Natural killer cell treated with Interleukin-12 subunit alpha and Interleukin-12 subunit beta and Interleukin-15 and Interleukin-18, amount 100 ng/mL, for 72 hours (primary cell): ENCODE results near the gene FKBP15. TPM values are rescaled to one million over a fixed set of nuclear protein-coding genes. Genes with fewer than 3 reads are reported as not detected.

ENCODE experiments used
- ATAC-seq, 2 donors: fragments of 150-1000 bp; cut with Tn5 transposase in 1 of 2; sonication (Bioruptor Pico), chemical (Tn5 transposase) in 1 of 2; 2 replicates each; pipeline ENCODE4 v1.10.0; 2021
- DNase-seq: peaks from one replicate; pipeline ENCODE4 v3.0.0; 2022; ENCODE audit warnings: low spot score
- H3K27ac Mint-ChIP-seq, 2 donors: 1 replicate in 1 of 2; 2 replicates in 1 of 2; pipeline ENCODE4 v1.8.0; 2022; ENCODE audit warnings: mixed read lengths in 2 of 2, mild to moderate bottlenecking in 1 of 2, moderate library complexity in 1 of 2
- H3K27me3 Mint-ChIP-seq, 2 donors: 1 replicate in 1 of 2; 2 replicates in 1 of 2; pipeline ENCODE4 v1.8.0; 2022; ENCODE audit warnings: mixed read lengths in 2 of 2
- H3K36me3 Mint-ChIP-seq: one replicate; pipeline ENCODE4 v1.8.0; 2022; ENCODE audit warnings: mixed read lengths
- H3K4me1 Mint-ChIP-seq, 2 donors: 1 replicate in 1 of 2; 2 replicates in 1 of 2; pipeline ENCODE4 v1.8.0; 2022; ENCODE audit warnings: low read depth in 2 of 2, mixed read lengths in 2 of 2, mild to moderate bottlenecking in 1 of 2
- H3K4me3 Mint-ChIP-seq: one replicate; pipeline ENCODE4 v1.8.0; 2022; ENCODE audit warnings: mixed read lengths
- H3K9me3 Mint-ChIP-seq: 2 replicates; pipeline ENCODE4 v1.8.0; 2022; ENCODE audit warnings: mixed read lengths
- total RNA-seq, 2 donors: library from RNA; stranded (reverse); gene quantifications; one replicate each; pipeline ENCODE4 v1.2.3, GENCODE V29; 2022

Gene FKBP15
- total RNA-seq, 2 donors from 2014 or later, result 47.2 to 60.4 TPM

DNA sequence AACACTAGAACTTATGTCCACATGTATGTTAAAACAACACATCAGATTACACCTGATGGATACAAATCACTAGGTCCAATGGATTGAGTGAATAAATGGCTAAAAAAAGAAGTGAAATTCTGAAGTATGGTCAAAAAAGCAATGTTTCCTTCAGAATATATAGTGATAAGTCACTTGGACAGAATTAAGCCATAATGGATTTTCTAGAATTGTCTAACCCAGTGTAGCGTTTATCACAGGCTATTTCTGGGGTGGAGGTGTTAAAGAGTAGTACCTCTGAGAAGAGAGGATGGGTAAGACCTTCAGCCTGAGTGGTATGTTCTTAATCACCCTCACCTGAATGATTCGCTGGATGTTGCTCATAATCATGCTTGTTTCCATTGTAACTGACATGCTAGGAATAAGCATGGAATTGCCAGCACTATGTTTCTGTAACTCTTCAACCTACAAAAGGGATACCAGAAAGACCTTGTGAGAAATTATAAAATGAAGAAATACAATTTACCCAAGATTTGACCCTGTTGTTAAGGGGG is 37.1 kb downstream of the FKBP15 start:
- H3K36me3 Mint-ChIP-seq, result peaks cover 51% of the 10 kb centered on the region
- no peak for ATAC-seq
- no peak for DNase-seq
- no peaks in the 10 kb centered on the region for H3K27me3 Mint-ChIP-seq
- H3K4me3 Mint-ChIP-seq, result no peak overlapping the region
- no peaks in the 10 kb centered on the region for H3K9me3 Mint-ChIP-seq
- peaks cover 9 to 10% of the 10 kb centered on the region in 2 donors for H3K4me1 Mint-ChIP-seq
- H3K27ac Mint-ChIP-seq, result no peak overlapping the region

GRCh38 chr9:113181165-113181564 is 39.9 kb downstream of the FKBP15 start:
- Mint-ChIP-seq H3K36me3 (peaks cover 64% of the 10 kb centered on the region), H3K4me3 (no peak overlapping the region), H3K4me1 (peaks cover 3 to 5% of the 10 kb centered on the region in 2 donors), H3K9me3 (no peaks in the 10 kb centered on the region), H3K27ac (no peak overlapping the region), H3K27me3 (no peaks in the 10 kb centered on the region)
- DNase-seq (no peak), ATAC-seq (no peak)

GRCh38 chr9:113179839-113180238 is 41.2 kb downstream of the FKBP15 start:
- Mint-ChIP-seq H3K9me3 (no peaks in the 10 kb centered on the region), H3K36me3 (peaks cover 55% of the 10 kb centered on the region), H3K4me1 (peaks cover 0 to 3% of the 10 kb centered on the region in 2 donors), H3K27me3 (no peaks in the 10 kb centered on the region), H3K27ac (no peak overlapping the region), H3K4me3 (no peak overlapping the region)
- ATAC-seq (no peak), DNase-seq (no peak)

- no peak overlapping the region for H3K27ac Mint-ChIP-seq
- ATAC-seq, result no peak
- no peaks in the 10 kb centered on the region for H3K27me3 Mint-ChIP-seq
- no peak for DNase-seq
- peaks cover 0 to 3% of the 10 kb centered on the region in 2 donors for H3K4me1 Mint-ChIP-seq
- H3K9me3 Mint-ChIP-seq, result no peaks in the 10 kb centered on the region
- H3K4me3 Mint-ChIP-seq, result no peak overlapping the region
- peaks cover 57% of the 10 kb centered on the region for H3K36me3 Mint-ChIP-seq
Observed at GRCh38 chr9:113178087-113178486, 43.0 kb downstream of the FKBP15 start.

DNA sequence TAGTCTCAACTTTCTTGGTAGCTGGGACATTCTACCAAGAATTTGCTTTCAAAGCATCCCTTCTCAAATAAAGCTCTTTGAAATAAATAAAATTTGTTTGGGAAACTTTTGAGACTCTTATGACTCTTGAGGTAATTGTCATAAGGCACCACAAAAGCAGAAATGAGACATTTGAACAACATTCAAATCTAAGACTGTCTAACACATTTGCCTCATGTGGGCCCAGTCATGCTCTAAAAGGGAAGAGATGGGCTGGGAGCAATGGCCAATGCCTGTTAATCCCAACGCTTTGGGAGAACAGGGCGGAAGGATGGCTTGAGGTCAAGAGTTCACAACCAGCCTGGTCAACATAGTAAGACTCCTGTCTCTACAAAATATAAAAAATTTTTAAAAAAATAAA is 43.8 kb downstream of the FKBP15 start:
- Mint-ChIP-seq H3K27me3 (no peaks in the 10 kb centered on the region), H3K36me3 (peaks cover 59% of the 10 kb centered on the region), H3K27ac (no peak overlapping the region), H3K4me1 (no peaks in the 10 kb centered on the region), H3K4me3 (no peak overlapping the region), H3K9me3 (no peaks in the 10 kb centered on the region)
- ATAC-seq (no peak), DNase-seq (no peak)

DNA sequence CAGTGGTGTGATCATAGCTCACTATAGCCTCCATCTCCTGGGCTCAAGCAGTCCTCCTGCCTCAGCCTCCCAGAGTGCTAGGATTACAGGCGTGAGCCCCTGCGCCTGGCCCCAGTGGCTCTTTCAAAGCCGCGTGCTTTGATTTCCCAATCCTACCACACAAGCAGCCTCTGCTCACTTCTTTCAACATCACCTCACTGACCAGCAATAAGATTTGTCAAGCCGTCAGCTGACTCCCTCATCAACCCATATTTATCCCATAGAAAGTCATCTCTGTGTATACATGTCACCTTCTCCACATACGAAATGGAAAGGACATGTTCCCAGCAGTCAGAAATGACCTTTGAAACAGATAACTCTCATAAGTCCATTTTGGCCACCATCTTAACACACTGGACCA is 44.3 kb downstream of the FKBP15 start:
- Mint-ChIP-seq H3K36me3 (peaks cover 58% of the 10 kb centered on the region), H3K27ac (no peak overlapping the region), H3K4me3 (no peak overlapping the region), H3K4me1 (no peaks in the 10 kb centered on the region), H3K9me3 (no peaks in the 10 kb centered on the region), H3K27me3 (no peaks in the 10 kb centered on the region)
- ATAC-seq, result peak in 1 of 2 donors; percentile 36
- no peak for DNase-seq

DNA sequence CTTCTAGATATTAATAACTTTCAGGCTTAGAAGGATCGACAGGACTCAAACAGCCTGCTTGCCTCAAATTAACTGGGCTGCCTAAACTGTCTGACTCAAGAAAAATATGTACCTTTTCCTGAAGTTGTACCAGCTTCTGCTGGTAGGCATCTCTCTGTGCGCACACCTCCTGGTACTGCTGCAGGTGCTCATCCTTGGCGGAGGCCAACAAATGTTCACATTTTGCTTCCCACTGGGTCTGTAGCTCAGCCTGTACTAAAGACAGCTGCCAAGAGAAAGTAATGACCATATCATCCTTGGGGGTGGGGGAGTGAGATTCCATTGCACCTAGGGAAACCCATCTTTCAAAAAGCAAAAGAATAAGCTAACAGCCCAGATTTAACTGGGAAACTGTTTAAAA is 47.7 kb downstream of the FKBP15 start:
- ATAC-seq, result no peak
- Mint-ChIP-seq H3K27ac (no peak overlapping the region), H3K4me1 (no peaks in the 10 kb centered on the region), H3K27me3 (no peaks in the 10 kb centered on the region), H3K4me3 (no peak overlapping the region), H3K9me3 (no peaks in the 10 kb centered on the region), H3K36me3 (peaks cover 47% of the 10 kb centered on the region)
- no peak for DNase-seq

DNA sequence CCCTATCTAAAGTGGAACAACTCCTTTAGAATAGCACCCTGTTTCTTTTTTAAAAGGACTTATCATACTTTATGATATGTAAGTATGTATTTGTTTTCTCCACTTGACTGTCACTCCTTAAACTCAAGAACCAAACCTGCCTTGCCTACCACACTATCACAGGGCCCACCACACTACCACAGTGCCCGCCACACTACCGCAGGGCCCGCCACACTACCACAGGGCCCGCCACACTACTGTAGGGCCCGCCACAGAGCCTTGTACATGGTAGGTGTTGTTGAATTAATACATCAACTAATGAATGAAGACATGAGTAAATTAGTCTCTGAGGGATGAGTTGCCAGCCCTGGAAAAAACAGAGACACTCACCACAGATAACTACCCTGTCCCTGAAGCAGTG is 52.3 kb downstream of the FKBP15 start:
- Mint-ChIP-seq H3K4me3 (no peak overlapping the region), H3K36me3 (peaks cover 35% of the 10 kb centered on the region), H3K27me3 (no peaks in the 10 kb centered on the region), H3K9me3 (no peaks in the 10 kb centered on the region), H3K4me1 (peaks cover 0 to 3% of the 10 kb centered on the region in 2 donors), H3K27ac (peak overlapping the region in 1 of 2 donors; percentile 23)
- no peak for ATAC-seq
- no peak for DNase-seq

GRCh38 chr9:113166039-113166438 is 55.0 kb downstream of the FKBP15 start:
- DNase-seq (no peak), ATAC-seq (no peak)
- Mint-ChIP-seq H3K9me3 (no peaks in the 10 kb centered on the region), H3K27me3 (no peaks in the 10 kb centered on the region), H3K4me1 (peaks cover 0 to 3% of the 10 kb centered on the region in 2 donors), H3K27ac (no peak overlapping the region), H3K36me3 (peaks cover 23% of the 10 kb centered on the region), H3K4me3 (no peak overlapping the region)

GRCh38 chr9:113164536-113165300 is 56.4 kb downstream of the FKBP15 start:
- DNase-seq (no peak), ATAC-seq (no peak)
- H3K9me3 Mint-ChIP-seq, result no peaks in the 10 kb centered on the region
- H3K27me3 Mint-ChIP-seq, result no peaks in the 10 kb centered on the region
- peaks cover 20% of the 10 kb centered on the region for H3K36me3 Mint-ChIP-seq
- peaks cover 0 to 3% of the 10 kb centered on the region in 2 donors for H3K4me1 Mint-ChIP-seq
- H3K4me3 Mint-ChIP-seq, result no peak overlapping the region
- H3K27ac Mint-ChIP-seq, result no peak overlapping the region

DNA sequence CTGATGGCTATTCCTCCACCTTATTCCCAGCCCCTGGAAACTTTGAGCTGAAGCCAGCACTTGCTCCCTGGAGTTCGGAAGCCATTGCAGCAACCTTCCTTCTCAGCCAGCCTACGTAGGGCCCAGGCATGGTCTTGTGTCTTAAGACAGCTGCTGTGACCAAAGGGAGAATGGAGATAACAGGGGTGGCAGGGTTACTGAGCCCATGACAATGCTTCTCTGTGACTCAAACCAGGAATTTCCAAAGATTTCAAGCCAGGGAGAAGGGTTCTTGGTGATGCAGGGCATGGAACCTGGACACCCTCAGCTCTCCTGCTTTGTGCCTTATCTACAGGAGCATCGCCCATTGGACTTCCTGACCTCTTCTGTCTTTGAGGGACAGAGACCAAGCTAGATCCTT is 58.1 kb downstream of the FKBP15 start:
- ATAC-seq (no peak), DNase-seq (no peak)
- H3K27me3 Mint-ChIP-seq, result no peaks in the 10 kb centered on the region
- peaks cover 17% of the 10 kb centered on the region for H3K36me3 Mint-ChIP-seq
- H3K9me3 Mint-ChIP-seq, result no peaks in the 10 kb centered on the region
- H3K4me3 Mint-ChIP-seq, result no peak overlapping the region
- no peak overlapping the region for H3K27ac Mint-ChIP-seq
- H3K4me1 Mint-ChIP-seq, result peaks cover 0 to 6% of the 10 kb centered on the region in 2 donors

DNA sequence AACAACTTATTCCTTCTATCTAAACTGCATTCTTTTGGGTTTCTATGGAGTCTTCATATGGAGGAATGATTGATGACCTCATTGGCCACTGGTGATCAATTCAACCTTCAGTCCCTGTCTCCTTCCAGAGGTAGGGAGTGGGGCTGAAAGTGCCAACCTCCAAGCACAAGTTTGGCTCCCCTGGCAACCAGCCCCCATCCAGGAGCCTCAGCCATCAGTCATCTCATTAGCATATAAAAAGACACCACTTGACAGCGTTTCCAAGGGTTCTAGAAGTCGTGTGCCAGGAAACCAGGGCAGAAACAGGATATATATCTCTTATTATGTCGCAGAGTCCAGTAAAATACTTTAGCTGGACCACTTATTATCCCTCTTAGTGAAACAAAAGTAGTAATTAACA is 60.5 kb downstream of the FKBP15 start:
- ATAC-seq (no peak), DNase-seq (no peak)
- Mint-ChIP-seq H3K9me3 (no peaks in the 10 kb centered on the region), H3K27me3 (no peaks in the 10 kb centered on the region), H3K36me3 (peaks cover 4% of the 10 kb centered on the region), H3K4me1 (peaks cover 8 to 15% of the 10 kb centered on the region in 2 donors), H3K27ac (no peak overlapping the region), H3K4me3 (no peak overlapping the region)

DNA sequence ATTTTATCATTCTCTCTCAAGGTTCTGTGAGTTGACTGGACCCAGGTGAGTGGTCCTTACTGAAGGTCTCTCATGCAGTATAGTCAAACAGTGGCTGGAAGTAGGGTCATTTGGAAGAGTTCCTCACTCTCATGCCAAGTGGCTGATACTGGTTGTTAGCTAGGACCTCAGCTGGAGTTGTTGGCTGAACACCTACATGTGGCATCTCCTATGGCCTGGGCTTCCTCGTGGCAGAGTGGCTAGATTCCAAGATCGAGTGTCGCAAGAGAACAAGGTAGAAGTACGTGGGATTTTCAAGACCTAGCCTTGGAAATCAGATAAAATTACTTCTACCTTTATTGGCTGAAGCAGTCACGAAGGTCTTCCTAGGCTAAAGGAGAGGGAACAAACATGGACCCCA is 62.6 kb downstream of the FKBP15 start:
- Mint-ChIP-seq H3K4me1 (peaks cover 11 to 20% of the 10 kb centered on the region in 2 donors), H3K27ac (no peak overlapping the region), H3K36me3 (no peaks in the 10 kb centered on the region), H3K4me3 (no peak overlapping the region), H3K27me3 (no peaks in the 10 kb centered on the region), H3K9me3 (no peaks in the 10 kb centered on the region)
- no peak for DNase-seq
- no peak for ATAC-seq

GRCh38 chr9:113156880-113157279 is 64.2 kb downstream of the FKBP15 start:
- DNase-seq (no peak), ATAC-seq (no peak)
- no peak overlapping the region for H3K27ac Mint-ChIP-seq
- H3K4me1 Mint-ChIP-seq, result peaks cover 20 to 30% of the 10 kb centered on the region in 2 donors
- no peaks in the 10 kb centered on the region for H3K9me3 Mint-ChIP-seq
- H3K27me3 Mint-ChIP-seq, result peaks cover 0 to 3% of the 10 kb centered on the region in 2 donors
- H3K4me3 Mint-ChIP-seq, result no peak overlapping the region
- H3K36me3 Mint-ChIP-seq, result no peaks in the 10 kb centered on the region
